ENCODE measurements around the gene NTM.

Gene NTM

DNA sequence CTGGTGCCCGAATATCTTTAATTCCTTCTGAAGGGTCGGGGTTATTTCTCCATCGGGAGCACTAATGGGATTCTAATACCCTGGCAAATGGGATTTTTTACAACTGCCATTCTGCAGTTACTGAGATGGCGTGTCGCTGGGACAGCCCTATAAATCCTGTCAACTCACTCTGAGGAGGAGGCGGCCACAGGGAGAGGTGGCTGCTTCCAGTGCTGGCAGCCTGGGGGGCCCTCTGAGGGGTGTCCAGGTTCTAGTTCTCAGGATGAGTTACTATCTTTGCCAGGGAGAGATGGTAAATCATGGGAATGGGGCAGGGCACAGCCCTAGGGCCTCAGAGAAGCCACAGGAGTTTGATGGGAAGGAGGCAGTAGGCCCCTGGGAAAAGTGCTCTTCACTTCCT, 135.9 kb downstream of the NTM start:
- no peak for DNase-seq

DNA sequence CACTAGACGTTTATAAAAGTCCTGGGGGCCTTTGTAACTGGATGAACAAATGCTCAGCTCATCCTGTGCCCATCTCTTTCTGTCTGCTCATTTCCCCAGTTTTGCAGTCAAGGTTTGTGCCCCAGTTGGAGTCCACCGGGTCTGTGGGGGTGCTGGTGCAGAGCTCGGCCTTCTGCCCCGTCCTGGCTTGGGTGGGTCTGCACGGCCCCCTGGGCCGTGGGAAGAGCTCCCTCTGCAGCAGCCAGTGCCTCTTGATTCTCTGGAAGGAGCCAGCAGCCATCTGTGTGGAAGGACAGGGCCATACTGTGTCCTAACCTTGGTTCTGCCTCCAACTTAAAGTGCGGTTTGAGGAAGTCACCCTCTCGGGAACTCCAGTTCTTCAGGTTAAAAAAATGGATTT, 140.2 kb downstream of the NTM start:
- no peak for DNase-seq

DNA sequence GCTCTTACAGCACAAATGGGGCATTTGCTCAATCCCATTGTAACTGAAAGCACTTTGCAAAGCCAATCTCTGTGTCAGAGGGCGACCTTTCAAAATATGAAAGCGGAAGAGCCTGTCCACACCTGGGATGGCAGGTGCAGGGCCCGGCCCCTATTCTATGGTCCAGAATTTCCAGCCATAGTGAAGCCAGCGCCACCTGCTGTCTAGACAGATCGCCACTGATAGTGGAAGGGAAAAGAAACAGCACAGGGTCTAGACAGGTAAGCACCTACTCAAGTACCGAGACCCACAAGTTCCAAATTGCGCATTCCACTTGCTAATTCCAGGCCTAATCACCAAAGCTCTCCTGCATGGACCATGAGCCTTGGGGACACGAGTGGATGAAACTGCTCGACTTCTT, 141.4 kb downstream of the NTM start:
- DNase-seq = no peak

DNA sequence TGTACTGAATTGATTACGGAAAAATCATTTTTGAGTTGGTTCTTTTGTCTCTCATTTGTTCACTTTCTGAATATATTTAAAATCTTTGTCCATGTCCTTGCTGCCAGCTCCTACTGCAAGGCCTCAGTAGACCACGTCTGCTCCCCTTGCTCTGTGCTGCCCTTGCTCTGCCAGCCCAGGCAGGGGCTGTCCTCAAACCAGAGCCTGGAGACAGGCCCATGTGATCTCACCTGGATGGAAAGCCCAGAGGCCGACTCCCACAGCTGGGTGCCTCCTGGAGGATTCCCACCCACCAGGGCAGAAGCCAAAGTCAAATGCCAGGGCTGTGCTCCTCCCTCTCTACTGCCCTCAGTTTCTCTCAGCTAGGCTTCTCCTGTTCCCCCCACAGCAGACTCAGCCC, 141.8 kb downstream of the NTM start:
- DNase-seq = no peak

DNA sequence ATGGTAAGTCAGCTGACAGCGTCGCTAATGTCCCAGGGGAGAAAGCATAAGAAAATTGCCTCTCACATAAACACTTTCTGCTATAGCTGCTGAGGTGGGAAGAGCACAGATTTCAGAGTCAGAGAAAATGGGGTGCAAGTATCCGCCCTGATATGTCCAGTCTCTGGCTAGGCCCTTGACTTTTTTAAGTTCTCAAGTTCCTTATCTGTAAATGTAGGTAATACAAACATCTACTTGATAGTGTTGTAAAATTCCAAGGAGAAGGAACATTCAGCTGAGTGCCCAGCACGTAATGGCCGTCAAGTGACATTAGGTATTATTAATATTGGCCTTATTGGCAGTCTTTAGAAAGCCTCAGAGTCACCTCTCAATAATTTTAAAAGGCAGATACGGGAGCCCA, 143.6 kb downstream of the NTM start:
- no peak for DNase-seq

DNA sequence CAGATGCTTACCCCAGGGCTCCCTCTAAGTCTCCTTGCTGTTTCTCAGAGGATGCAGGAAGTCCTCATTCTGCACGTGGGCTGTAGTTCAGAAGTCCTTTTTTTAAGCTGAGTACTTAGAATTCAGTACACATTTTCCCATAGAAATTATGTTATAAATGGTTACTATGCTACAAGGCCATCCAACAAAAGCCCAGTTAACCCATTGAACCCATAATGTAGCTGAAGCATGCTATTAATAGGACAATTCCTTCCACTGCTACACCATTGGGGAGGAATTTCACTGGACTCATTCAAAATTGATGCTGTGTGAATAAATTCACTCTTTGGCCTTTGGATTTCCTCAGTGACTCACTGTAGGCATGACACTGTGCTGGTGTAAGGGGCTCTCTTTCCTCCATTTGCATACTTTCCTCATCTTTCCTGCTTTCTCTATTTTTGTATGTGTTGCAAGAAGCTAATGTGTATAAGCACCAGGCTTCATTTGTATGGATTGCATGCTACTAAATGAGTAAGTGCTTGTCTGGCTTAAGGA, 148.0 kb downstream of the NTM start:
- no peak for DNase-seq

DNA sequence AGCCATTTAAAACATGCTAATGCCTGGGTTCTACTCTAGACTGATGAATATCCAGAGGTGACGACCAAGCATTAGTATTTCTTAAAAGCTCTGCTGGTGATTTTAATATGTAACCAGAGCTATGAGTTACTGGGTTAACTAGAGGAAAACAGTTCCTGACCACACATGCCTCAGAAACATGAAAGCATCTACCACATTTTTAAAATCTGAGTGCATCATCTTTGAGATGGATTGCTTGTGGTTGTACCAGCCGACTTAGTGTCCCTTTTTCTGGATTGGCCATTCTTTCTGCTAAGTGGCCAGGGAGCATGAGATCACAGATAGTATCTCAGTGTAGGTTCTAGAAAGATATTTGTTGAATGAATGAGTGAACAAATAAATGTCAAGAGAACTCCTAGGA, 152.4 kb downstream of the NTM start:
- DNase-seq = no peak

DNA sequence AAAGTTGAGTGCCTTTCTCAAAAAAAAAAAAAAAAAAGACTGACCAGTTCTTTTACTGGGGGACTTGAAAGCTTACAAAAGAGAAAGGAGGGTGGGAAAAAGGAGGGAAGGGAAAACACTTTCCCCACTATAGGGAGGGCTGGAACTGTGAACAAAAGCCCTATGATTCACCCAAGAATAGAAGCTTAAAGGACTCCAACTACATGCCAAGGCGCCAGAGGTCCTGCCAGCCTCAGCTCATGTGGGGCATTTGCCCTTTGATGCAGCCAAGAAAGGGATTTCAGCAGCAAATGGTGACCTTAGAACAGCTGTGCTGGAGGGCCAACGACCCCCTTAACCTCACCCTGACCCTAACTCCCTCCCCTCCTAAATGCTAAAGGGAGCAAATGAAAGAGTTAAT, 160.0 kb downstream of the NTM start:
- no peak for DNase-seq

DNA sequence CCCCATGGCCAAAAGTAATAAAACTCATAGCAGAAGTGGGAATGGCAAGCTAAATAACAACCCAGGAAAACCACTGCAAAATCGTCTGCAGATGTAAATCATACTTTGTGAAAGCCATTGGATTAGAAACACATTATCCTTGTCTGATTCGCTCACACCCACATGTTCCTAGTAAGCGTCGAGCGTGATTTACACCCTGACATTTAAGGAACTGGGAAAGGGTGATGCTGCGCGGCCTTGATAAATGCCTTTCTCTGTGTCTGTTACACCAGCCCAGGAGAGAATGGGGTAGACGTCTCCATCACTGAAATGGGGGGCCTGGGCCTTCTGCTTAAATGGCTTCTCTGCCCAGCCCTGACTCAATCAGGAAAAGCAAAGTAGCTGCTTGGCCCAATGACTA, 162.7 kb downstream of the NTM start:
- DNase-seq = no peak

DNA sequence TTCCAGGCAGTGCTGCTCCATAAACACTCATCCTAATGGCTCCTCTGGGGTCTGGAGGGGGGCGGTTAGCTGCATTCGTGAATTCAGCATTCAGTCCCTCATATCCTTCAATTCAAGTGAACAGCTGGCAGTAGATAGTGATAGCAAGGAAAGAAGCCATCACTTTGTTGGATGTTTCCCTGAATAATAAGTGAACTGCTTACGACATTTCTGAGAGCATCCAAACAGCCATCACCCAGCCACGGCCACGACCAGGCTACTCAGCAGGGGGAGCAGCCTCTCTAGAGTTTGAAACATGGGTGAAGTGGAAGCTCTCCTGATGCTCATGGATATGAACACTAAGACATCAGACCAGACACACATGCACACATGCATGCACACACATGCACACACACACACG, 163.6 kb downstream of the NTM start:
- DNase-seq = no peak

DNA sequence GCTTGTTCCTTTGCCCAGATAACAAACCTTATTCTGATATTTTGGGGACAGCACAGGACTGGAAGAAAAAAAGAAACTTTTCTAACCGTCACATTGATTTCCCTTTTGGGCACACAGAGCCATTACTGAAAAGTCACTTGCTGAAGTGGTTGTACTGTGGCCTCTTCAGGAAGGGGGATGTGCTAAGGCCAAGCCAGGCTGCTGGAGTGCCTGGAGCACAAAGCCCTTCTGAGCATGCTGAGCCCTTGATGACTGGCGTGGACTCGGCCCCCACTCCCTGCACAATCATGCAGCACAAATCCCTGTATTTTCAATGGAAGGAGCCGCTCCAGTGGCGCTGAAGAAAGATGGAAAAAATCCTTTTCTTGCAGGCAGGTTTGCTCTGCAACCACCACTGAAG, 164.2 kb downstream of the NTM start:
- DNase-seq = no peak

DNA sequence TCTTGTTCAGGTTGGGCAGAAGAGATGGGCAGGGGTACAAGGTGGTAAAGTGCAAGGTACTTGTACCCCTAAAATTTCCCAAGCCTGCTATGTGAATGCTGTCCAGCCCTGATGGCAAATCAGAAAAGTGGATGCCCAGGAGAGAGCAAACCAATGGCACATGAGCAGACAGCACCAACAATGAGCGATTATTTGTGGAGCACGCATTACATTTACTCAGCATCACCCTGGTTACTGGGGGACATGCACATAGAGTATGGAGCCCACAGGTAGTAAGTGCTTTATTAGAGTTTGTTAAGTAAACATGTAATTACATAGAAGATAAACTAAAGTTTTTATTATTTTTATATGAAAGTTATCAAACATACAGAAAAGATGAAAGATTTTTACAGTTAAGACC, 165.7 kb downstream of the NTM start:
- no peak for DNase-seq

DNA sequence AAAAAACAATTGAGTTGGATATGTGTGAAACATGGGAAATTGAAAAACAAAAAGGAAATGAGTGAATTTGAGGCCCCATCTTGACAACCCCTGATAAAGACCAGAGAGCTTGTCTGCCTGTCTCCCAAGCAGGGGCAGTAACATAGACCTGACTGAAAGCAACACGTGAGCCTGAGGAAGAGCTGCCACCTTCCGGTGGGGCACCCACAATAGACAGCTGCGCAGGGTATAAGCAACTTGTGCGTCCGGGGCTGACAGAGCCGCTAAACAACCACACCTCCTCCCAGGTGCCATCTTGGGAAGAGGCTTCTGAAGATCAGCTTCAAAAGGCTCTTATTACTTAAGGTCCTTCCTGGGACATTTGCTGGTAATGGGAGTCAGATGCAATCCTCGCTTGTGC, 166.8 kb downstream of the NTM start:
- DNase-seq = no peak

DNA sequence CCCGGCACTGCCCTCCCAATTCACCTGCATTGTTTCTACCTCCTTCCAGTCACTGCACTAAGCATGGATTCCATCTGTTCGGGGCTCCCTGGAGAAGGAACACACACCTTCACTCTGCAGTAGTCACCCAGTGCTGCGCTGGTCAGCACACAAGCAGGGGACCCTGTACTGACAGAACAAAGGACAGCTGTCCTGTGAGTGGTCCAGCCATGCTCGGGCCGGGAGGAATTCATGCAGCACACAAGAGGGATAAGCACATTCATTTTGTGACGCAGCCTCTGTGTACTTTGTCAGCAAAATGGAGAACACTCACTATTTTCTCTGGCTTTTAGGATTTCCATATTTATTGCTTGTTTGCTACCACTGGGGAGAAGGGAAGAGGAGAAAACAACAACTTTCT, 167.3 kb downstream of the NTM start:
- DNase-seq = no peak

DNA sequence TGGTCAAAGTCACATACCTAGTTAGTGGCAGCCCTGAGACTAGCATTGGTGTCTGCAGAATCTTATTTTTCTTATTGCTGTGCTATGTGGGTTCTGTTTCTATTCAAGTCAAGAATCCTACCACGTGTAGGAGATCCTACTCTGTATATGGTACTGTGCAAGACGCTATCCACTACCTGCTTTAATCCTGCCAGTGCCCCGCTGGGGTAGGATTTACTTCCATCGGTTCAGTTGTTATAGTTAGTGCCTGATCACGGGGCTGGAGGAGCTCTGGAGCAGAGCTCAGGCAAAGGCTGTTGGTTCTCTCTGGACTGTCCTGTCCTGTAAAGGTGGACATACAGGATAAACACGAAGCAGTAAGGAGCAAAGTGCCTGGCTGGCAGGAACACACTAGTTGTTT, 167.9 kb downstream of the NTM start:
- no peak for DNase-seq

DNA sequence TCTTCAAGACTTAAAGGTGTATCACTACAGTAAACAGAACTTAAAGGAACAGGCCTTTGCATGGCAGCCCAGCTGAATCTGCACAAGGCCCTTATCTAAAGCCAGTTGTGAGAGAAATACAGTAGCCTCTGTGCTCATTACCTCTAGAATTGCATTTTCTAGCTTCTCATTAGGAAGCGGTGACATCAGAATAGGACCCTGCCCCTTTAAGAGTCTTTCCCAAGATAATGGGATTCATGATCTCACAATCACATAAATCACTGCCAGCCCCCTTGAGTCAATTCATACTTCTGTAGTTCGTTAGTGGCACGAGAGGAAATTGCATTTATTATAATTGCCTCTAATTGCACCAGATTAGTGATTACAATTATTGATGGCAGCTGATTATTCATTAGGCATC, 170.3 kb downstream of the NTM start:
- DNase-seq = no peak

DNA sequence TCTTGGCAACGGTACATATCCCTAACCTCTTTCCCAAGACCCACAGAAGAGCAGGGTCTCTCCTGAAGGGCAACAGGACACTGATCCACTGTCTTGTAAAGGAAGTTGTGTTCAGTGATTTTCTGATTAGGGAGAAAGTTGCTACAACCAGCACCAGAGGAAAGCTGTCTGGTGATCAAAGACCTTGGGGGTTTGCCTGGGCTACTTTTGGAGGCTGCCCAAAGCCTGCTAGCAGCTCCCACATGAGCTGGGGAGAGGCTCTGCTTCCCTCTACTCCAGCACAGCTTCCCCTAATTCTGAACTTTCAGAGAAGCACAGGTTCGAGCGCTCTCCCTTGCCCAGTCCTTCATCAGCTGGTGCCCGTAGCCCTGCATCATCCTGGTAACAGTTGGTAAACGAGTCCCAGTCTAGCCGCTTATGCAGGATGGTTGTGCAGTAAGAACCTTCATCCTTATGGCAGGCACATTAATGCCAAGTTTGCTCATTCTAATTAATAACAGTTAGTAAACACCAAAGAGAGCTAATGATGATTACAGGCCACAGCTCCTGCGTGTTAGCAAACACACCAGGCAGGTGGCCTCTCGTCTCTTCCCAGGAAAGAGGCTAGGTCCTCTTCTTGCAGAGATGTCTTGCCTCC, 173.1 kb downstream of the NTM start:
- DNase-seq = no peak

DNA sequence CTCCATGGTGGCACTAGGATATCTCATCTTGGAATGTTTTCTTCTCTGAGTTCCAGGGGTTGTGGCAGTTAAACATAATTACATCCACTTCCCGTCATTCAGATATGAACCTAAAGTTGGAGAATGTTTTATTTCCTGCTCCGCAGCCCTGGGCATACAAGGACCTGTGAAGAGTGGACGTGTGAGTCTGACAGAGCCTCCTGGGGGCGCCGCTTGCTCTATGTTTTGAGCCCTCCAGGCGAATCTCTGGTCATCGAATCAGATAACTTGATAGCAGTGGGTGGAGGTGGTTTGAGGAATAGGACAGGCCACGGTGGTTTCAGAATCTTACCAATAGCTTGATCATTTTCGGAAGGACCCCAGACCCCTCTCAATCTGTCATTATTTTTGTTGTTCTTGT, 174.2 kb downstream of the NTM start:
- no peak for DNase-seq

DNA sequence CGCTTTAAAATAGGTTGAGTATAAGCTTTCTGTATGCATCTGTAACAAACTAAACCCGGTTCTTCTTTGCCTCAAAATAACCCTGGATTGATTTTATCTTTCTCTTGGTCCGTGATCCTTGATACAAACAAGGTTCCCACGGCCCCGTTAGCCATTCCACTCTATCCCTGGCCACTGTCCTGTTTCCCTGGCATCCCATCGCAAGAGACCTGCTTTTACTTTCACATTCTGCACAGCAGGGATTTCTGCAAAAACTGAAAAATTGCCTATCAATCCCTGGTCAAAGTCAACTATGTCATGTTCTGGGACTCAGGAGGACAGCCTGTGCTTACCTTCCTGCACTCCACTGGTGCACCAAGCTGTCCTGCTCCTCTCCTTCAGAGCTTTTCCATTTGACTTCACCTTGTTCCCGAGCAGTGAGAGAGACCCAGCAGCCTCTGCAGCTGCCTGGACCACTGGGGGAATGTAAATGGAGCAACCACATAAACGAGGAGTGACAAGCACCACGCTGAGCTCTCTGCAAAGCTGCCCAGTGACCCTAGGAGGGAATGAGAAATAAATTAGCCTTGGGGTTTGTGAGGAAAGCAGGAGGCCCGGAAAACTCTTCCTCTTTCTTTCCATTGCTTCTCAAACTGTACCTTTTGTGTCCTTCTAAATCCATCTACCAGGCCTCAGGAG, 175.9 kb downstream of the NTM start:
- no peak for DNase-seq

DNA sequence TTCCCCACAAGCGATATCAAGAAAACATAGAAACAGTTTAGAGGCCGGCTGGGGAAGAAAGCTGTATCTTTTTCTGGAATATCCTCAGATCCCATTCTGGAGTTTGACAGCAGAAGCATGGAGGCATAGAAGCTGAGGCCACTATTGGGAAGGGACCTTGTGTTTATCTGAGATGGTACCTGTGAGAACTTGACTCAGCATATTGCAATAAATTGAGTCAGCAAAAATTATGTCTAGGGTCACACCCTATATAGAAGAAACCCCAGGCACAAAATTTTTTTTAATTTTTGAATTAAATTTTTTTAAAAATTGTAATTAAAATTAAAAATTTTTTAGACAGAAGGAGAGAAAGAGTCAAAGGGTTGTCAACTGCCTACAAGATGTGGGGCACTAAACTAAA, 178.7 kb downstream of the NTM start:
- no peak for DNase-seq

DNA sequence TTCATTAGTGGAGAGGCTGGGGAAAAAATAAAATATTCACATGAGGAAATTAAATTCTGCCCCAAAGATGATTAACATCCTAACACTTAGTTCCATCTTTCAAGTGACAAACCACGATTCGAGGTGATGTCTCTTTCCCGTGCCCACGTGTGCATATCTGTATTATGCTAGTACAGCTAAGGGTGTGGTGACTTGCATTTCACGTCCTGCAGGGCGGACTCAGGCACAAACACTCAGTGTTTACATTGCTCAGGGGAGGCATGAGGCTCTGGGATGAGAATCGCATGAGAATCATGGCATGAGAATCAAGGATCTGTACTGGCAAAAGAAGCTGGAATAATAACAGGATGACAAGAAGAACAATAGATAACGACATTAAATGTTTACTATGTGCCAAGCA, 179.4 kb downstream of the NTM start:
- DNase-seq = no peak

DNA sequence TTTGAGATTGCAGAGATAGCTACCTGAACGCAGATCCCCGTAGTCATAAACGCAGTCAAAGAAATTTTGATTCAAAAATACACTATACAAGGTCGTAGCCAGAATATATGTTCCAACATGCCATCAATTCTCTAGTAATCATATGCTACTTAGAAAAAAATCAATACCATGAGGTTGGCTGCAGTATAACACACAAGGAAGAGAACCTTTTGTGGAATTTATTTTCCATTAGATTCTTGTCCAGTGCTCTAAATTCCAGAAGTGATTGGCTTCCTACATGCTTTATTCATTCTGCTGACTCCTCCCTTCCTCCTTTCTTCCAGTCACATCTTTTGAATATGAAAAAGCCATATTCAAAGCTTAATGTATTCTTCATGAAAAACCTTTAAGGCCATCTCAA, 189.9 kb downstream of the NTM start:
- no peak for DNase-seq

DNA sequence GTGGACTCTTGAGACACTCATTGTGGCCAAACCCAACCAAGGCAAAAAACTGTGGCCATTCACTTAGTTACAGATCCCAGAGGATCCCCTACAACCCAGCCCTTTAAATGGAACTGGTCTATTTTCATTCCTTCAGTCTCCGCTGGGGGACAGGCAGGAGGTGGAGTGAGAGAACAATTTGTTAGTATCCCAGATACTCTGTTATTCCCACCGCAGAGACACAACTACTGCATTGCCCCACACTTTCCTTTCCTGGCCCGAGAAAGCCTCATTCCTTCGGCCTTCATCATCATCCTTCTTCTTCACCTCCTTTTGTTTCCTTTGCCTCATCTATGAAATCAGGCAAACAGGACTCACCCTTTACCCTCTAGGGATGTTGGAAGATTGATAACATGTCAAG, 191.1 kb downstream of the NTM start:
- DNase-seq = no peak

DNA sequence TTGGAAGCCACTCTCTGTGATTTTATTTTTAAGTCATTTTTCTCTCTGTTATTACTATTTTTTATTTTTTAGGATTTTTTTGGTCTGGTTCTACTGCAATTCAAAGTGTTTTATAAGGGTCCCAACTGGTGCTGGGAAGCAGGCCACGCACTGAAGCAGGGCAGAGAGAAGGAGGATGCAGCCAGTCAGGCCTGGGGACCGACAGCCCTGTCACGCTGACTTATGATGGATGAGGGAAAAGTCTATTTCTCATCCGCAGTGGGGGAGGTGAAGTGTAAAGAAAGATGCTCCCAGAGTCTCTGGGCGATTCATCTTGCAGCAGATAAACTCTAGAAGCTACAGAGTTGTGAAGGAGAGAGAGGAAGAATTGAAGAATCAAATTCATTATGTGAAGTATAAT, 191.6 kb downstream of the NTM start:
- DNase-seq = no peak

DNA sequence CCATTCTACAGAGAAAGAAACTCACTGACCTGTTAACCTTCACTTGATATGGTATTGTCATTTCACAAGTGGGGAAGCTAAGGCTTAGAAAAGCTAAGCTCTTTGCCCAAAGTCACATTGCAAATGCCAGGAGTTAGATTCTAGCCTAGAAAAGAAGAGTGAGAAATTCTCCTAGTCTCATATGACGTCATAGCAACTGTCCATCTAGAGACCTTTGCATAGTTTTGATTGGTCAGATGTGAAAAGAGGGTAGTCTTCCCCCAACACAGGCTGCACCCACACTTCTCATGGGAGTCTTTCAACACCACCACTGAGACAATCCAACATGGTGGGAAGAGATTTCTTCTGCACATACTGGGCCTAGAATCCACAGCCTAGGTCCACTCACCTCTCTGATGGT, 197.9 kb downstream of the NTM start:
- DNase-seq = no peak
